Measurements from ENCODE around the gene PHTF2.
A peak's percentile ranks its signal among the peaks of the same experiment; 100 is the strongest.

Gene PHTF2

DNA sequence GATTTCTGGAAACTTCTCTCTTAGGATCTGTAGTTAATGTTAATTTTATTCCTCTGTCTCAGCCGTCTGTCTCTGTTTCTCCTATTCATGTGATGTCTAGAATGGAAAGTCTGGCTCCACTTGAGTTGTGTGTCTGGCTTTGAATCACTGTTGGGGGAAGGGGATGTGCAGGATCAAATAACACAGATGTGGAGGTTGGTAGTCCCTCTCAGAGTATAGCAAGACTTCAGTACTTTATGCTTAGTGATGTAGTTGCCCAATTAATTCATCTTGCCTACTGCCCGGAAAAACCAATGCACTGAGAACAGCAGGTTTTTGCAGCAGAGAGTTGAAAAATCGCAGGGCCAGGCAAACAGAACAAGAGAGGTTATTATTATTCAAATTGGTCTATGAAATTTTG is 79.2 kb downstream of the PHTF2 start (continued):
- TF ChIP-seq ZNF623 (tag by site-specific recombination; IDR thresholded peaks at IDR 0.05) (no peak), ZNF248 (tag by site-specific recombination; IDR thresholded peaks at IDR 0.05) (no peak), ZSCAN30 (tag by site-specific recombination; IDR thresholded peaks at IDR 0.05) (no peak), ZBTB48 (tag by site-specific recombination; IDR thresholded peaks at IDR 0.05) (no peak), ZNF274 (IDR thresholded peaks at IDR 0.05; ENCODE audit: low read length) (no peak), ZNF274 (tag by site-specific recombination; IDR thresholded peaks at IDR 0.05; ENCODE audit: borderline replicate concordance) (no peak), ZBTB17 (tag by site-specific recombination; IDR thresholded peaks at IDR 0.05) (no peak), ZNF404 (tag by site-specific recombination; IDR thresholded peaks at IDR 0.05) (no peak), YY1 (tag by site-specific recombination; IDR thresholded peaks at IDR 0.05) (no peak), ZNF785 (tag by site-specific recombination; IDR thresholded peaks at IDR 0.05) (no peak), IKZF3 (tag by site-specific recombination; IDR thresholded peaks at IDR 0.05) (no peak), MZF1 (tag by site-specific recombination; IDR thresholded peaks at IDR 0.05; ENCODE audit: borderline replicate concordance) (peak; percentile 98), ZNF596 (tag by site-specific recombination; IDR thresholded peaks at IDR 0.05) (no peak), ZNF155 (tag by site-specific recombination; IDR thresholded peaks at IDR 0.05) (no peak), HOXD13 (CRISPR knock-in tag; IDR thresholded peaks at IDR 0.05; ENCODE audit: borderline replicate concordance) (no peak), ZNF426 (tag by site-specific recombination; IDR thresholded peaks at IDR 0.05) (no peak), ZNF239 (tag by site-specific recombination; IDR thresholded peaks at IDR 0.05) (peak; percentile 69; the same call in 1 of the 2 replicates), ZBTB8A (tag by site-specific recombination; IDR thresholded peaks at IDR 0.05) (no peak)
- TF ChIP-seq, protein P1, sequence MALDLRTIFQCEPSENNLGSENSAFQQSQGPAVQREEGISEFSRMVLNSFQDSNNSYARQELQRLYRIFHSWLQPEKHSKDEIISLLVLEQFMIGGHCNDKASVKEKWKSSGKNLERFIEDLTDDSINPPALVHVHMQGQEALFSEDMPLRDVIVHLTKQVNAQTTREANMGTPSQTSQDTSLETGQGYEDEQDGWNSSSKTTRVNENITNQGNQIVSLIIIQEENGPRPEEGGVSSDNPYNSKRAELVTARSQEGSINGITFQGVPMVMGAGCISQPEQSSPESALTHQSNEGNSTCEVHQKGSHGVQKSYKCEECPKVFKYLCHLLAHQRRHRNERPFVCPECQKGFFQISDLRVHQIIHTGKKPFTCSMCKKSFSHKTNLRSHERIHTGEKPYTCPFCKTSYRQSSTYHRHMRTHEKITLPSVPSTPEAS (tag by site-specific recombination; IDR thresholded peaks at IDR 0.05) = no peak
- TF ChIP-seq, protein P2, sequence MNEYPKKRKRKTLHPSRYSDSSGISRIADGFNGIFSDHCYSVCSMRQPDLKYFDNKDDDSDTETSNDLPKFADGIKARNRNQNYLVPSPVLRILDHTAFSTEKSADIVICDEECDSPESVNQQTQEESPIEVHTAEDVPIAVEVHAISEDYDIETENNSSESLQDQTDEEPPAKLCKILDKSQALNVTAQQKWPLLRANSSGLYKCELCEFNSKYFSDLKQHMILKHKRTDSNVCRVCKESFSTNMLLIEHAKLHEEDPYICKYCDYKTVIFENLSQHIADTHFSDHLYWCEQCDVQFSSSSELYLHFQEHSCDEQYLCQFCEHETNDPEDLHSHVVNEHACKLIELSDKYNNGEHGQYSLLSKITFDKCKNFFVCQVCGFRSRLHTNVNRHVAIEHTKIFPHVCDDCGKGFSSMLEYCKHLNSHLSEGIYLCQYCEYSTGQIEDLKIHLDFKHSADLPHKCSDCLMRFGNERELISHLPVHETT (tag by site-specific recombination; IDR thresholded peaks at IDR 0.05) = no peak
- TF ChIP-seq, protein P3, sequence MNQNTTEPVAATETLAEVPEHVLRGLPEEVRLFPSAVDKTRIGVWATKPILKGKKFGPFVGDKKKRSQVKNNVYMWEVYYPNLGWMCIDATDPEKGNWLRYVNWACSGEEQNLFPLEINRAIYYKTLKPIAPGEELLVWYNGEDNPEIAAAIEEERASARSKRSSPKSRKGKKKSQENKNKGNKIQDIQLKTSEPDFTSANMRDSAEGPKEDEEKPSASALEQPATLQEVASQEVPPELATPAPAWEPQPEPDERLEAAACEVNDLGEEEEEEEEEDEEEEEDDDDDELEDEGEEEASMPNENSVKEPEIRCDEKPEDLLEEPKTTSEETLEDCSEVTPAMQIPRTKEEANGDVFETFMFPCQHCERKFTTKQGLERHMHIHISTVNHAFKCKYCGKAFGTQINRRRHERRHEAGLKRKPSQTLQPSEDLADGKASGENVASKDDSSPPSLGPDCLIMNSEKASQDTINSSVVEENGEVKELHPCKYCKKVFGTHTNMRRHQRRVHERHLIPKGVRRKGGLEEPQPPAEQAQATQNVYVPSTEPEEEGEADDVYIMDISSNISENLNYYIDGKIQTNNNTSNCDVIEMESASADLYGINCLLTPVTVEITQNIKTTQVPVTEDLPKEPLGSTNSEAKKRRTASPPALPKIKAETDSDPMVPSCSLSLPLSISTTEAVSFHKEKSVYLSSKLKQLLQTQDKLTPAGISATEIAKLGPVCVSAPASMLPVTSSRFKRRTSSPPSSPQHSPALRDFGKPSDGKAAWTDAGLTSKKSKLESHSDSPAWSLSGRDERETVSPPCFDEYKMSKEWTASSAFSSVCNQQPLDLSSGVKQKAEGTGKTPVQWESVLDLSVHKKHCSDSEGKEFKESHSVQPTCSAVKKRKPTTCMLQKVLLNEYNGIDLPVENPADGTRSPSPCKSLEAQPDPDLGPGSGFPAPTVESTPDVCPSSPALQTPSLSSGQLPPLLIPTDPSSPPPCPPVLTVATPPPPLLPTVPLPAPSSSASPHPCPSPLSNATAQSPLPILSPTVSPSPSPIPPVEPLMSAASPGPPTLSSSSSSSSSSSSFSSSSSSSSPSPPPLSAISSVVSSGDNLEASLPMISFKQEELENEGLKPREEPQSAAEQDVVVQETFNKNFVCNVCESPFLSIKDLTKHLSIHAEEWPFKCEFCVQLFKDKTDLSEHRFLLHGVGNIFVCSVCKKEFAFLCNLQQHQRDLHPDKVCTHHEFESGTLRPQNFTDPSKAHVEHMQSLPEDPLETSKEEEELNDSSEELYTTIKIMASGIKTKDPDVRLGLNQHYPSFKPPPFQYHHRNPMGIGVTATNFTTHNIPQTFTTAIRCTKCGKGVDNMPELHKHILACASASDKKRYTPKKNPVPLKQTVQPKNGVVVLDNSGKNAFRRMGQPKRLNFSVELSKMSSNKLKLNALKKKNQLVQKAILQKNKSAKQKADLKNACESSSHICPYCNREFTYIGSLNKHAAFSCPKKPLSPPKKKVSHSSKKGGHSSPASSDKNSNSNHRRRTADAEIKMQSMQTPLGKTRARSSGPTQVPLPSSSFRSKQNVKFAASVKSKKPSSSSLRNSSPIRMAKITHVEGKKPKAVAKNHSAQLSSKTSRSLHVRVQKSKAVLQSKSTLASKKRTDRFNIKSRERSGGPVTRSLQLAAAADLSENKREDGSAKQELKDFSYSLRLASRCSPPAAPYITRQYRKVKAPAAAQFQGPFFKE (tag by site-specific recombination; IDR thresholded peaks at IDR 0.05; ENCODE audit: borderline replicate concordance) = no peak

DNA sequence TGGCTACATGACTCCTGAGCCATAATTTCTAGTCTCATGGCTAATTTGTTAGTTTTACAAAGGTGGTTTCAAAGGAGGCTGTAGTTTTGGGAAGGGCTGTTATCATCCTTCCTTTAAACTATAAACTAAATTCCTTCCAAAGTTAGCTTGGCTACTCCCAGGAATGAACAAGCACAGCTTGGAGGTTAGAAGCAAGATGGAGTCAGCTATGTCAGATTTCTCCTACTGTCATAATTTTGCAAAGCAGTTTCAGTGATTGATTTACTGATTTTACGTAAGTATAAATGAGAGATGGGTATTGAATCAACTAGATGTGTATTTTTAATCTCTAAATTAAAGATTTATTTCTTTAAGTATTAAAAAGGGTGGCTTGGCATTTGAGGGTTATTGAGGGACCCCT is 79.9 kb downstream of the PHTF2 start:
- Histone ChIP-seq H3K9me3 (ENCODE audit: control insufficient read depth, insufficient read depth, low read depth, low read length) (no peaks in the 10 kb centered on the region), H3K4me3 (ENCODE audit: low read depth, low read length) (no peak overlapping the region), H3K36me3 (ENCODE audit: control insufficient read depth in 2 of 2, insufficient read depth in 1 of 2, low read length in 2 of 2) (no peaks in the 10 kb centered on the region), H3K27ac (ENCODE audit: extremely low read depth, low read depth, low read length) (no peak overlapping the region), H3K4me1 (ENCODE audit: control insufficient read depth, insufficient read depth, low read length) (no peaks in the 10 kb centered on the region)
- ChIA-PET CTCF (no interaction called here), POLR2A (no interaction called here)
- no peak for TF ChIP-seq ZNF785 (tag by site-specific recombination; IDR thresholded peaks at IDR 0.05)
- TF ChIP-seq ZNF121 (tag by site-specific recombination; IDR thresholded peaks at IDR 0.05) = no peak
- TF ChIP-seq TCF7L2 (IDR thresholded peaks at IDR 0.05; ENCODE audit: borderline replicate concordance, low read depth, low read length) = peak; percentile 39; the same call in 1 of the 2 replicates
- TF ChIP-seq, protein P4, sequence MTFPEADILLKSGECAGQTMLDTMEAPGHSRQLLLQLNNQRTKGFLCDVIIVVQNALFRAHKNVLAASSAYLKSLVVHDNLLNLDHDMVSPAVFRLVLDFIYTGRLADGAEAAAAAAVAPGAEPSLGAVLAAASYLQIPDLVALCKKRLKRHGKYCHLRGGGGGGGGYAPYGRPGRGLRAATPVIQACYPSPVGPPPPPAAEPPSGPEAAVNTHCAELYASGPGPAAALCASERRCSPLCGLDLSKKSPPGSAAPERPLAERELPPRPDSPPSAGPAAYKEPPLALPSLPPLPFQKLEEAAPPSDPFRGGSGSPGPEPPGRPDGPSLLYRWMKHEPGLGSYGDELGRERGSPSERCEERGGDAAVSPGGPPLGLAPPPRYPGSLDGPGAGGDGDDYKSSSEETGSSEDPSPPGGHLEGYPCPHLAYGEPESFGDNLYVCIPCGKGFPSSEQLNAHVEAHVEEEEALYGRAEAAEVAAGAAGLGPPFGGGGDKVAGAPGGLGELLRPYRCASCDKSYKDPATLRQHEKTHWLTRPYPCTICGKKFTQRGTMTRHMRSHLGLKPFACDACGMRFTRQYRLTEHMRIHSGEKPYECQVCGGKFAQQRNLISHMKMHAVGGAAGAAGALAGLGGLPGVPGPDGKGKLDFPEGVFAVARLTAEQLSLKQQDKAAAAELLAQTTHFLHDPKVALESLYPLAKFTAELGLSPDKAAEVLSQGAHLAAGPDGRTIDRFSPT (tag by site-specific recombination; IDR thresholded peaks at IDR 0.05) = no peak
